ENCODE results near the gene DSTN.

DSTN gene

GRCh38 chr20:17569616-17570346 is at the start of gene DSTN:
DSTN (plus strand) TSS chr20:17570075; CDS start chr20:17570209, 134 bp downstream.
- DNase-seq = peak; percentile 82

GRCh38 chr20:17520583-17520982 is 49.3 kb upstream of the DSTN start:
- no peak for DNase-seq

- DNase-seq = no peak
Observed at GRCh38 chr20:17522528-17522927, 47.3 kb upstream of the DSTN start.

- no peak for DNase-seq
Observed at GRCh38 chr20:17523326-17523725, 46.5 kb upstream of the DSTN start.

GRCh38 chr20:17524560-17524959 is 45.3 kb upstream of the DSTN start:
- DNase-seq = no peak

- no peak for DNase-seq
Observed at GRCh38 chr20:17525132-17525531, 44.7 kb upstream of the DSTN start.

- no peak for DNase-seq
Observed at GRCh38 chr20:17525650-17526049, 44.2 kb upstream of the DSTN start.

- no peak for DNase-seq
Observed at GRCh38 chr20:17529586-17529985, 40.3 kb upstream of the DSTN start.

- no peak for DNase-seq
Observed at GRCh38 chr20:17530153-17530552, 39.7 kb upstream of the DSTN start.

GRCh38 chr20:17530716-17531664 is 38.9 kb upstream of the DSTN start, which contains the start of gene BFSP1:
BFSP1 (minus strand) TSS chr20:17531379; CDS start chr20:17531329, 50 bp downstream.
- DNase-seq = peak; percentile 28

GRCh38 chr20:17531665-17532025 is 38.2 kb upstream of the DSTN start:
- DNase-seq = no peak

- DNase-seq = no peak
Observed at GRCh38 chr20:17533396-17533795, 36.5 kb upstream of the DSTN start.

GRCh38 chr20:17534077-17534476 is 35.8 kb upstream of the DSTN start:
- no peak for DNase-seq

- DNase-seq = peak; percentile 49
Observed at GRCh38 chr20:17536944-17537444, 32.9 kb upstream of the DSTN start.

- DNase-seq = no peak
Observed at GRCh38 chr20:17537959-17538358, 31.9 kb upstream of the DSTN start.

- no peak for DNase-seq
Observed at GRCh38 chr20:17538517-17539170, 31.2 kb upstream of the DSTN start.

GRCh38 chr20:17541596-17541995 is 28.3 kb upstream of the DSTN start:
- no peak for DNase-seq

- DNase-seq = no peak
Observed at GRCh38 chr20:17541996-17542395, 27.9 kb upstream of the DSTN start.

- DNase-seq = no peak
Observed at GRCh38 chr20:17542481-17542880, 27.4 kb upstream of the DSTN start.

- DNase-seq = no peak
Observed at GRCh38 chr20:17542993-17543412, 26.9 kb upstream of the DSTN start.

- no peak for DNase-seq
Observed at GRCh38 chr20:17543531-17544131, 26.2 kb upstream of the DSTN start.

GRCh38 chr20:17545127-17545526 is 24.7 kb upstream of the DSTN start:
- no peak for DNase-seq

GRCh38 chr20:17549131-17549530 is 20.7 kb upstream of the DSTN start:
- DNase-seq = no peak

Measured in activated effector memory CD4-positive, alpha-beta T cell treated with Interleukin-2 at 50 U/mL for 16 hours (primary cell).